HG02870 (cell line): ENCODE data around the gene TRAPPC3.

ENCODE experiments used
- ATAC-seq: cut with Tn5 transposase; IDR thresholded peaks from one replicate; pipeline ENCODE4 v1.9.1; 2021; ENCODE audit warnings: mild to moderate bottlenecking, moderate library complexity; ENCODE audit not compliant: unreplicated experiment

The TRAPPC3 gene

GRCh38 chr1:36128126-36128904 lies 21.0 kb downstream of the TRAPPC3 start:
- no peak for ATAC-seq

- no peak for ATAC-seq
Measured at GRCh38 chr1:36126797-36127500, 22.3 kb downstream of the TRAPPC3 start.

GRCh38 chr1:36126005-36126716 lies 23.1 kb downstream of the TRAPPC3 start:
- no peak for ATAC-seq

GRCh38 chr1:36125129-36125991 lies 23.9 kb downstream of the TRAPPC3 start, which contains the start of gene COL8A2:
Gene COL8A2, minus strand, starts transcription at chr1:36125222. Its CDS starts 24,980 bp downstream, at chr1:36100242.
- ATAC-seq = no peak

- no peak for ATAC-seq
Measured at GRCh38 chr1:36124404-36125128, 24.7 kb downstream of the TRAPPC3 start.

GRCh38 chr1:36123356-36123755 lies 25.9 kb downstream of the TRAPPC3 start:
- no peak for ATAC-seq

- no peak for ATAC-seq
Measured at GRCh38 chr1:36122062-36123030, 26.9 kb downstream of the TRAPPC3 start.

- ATAC-seq = no peak
Measured at GRCh38 chr1:36119456-36119855, 29.8 kb downstream of the TRAPPC3 start.

GRCh38 chr1:36118447-36119204 lies 30.7 kb downstream of the TRAPPC3 start:
- no peak for ATAC-seq

- no peak for ATAC-seq
Measured at GRCh38 chr1:36116901-36117300, 32.4 kb downstream of the TRAPPC3 start.

GRCh38 chr1:36115931-36116330 lies 33.4 kb downstream of the TRAPPC3 start:
- ATAC-seq = no peak

- no peak for ATAC-seq
Measured at GRCh38 chr1:36115200-36115669, 34.1 kb downstream of the TRAPPC3 start.

GRCh38 chr1:36114371-36114770 lies 34.9 kb downstream of the TRAPPC3 start:
- no peak for ATAC-seq

- ATAC-seq = no peak
Measured at GRCh38 chr1:36112823-36113222, 36.5 kb downstream of the TRAPPC3 start.

- no peak for ATAC-seq
Measured at GRCh38 chr1:36111151-36111550, 38.1 kb downstream of the TRAPPC3 start.

GRCh38 chr1:36109041-36109679 lies 40.1 kb downstream of the TRAPPC3 start:
- no peak for ATAC-seq

- no peak for ATAC-seq
Measured at GRCh38 chr1:36108314-36108713, 41.0 kb downstream of the TRAPPC3 start.
